ENCODE data around the gene MYRIP. TPM values are rescaled to one million over a fixed set of nuclear protein-coding genes. Genes with fewer than 3 reads are reported as not detected.

The MYRIP gene
- total and polyA plus RNA-seq, 12 donors: 0.45 to 2.7 (median 1.3) TPM

DNA sequence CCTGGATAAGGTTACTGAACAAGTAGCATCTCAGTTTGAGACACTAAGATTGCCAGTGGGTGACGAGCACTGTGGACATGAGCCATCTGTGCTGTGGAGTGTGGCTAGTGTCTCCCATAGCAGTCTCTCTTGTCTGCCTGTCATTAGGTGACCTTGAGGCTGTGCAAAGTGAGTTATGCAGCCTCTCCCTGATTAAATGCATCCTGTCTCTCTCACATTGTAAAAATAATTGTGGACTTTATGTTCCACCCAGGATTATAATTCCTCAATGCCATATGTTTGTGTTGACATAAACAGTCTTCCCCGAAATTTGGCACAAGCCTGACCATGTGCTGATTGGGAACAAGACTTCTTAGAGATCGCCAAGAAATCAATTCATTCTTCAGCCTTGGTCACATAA, 168.9 kb downstream of the MYRIP start:
- H3K27ac ChIP-seq: no peak overlapping the region

DNA sequence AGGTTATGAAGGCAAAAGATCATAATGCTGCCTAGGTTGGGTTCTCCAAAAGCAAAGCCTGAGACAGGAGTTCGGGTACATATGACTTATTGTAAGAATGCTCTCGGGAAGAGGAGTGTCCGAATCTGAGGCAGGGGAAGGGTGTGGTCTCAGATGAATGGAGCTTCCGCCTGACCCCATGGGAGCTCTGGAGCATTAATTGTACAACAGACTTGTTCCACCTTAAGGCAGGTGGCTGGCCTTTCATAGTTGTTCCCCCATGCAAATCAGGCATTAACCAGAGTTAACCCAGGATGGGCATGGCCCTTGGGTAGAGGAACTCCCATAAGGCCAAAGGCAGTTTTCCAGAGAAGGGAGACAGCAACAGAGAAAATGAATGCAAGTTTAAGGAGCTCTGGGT, 170.6 kb downstream of the MYRIP start:
- no peak overlapping the region for H3K27ac ChIP-seq
- ATAC-seq: peak in 4 of 8 donors; percentile 24 to 77 (median 50)
- intact Hi-C loops (cut with DNase I): no loop called here

More for the DNA sequence above, 168.9 kb downstream of the MYRIP start:
- Histone ChIP-seq H3K27me3 (no peaks in the 10 kb centered on the region), H3K4me3 (no peak overlapping the region), H3K9me3 (peaks cover 0 to 7% (median 0%) of the 10 kb centered on the region in 11 donors), H3K36me3 (no peaks in the 10 kb centered on the region), H3K4me1 (peaks cover 0 to 23% (median 0%) of the 10 kb centered on the region in 9 donors)
- intact Hi-C loops (cut with DNase I): no loop called here
- no peak for DNase-seq
- ATAC-seq: no peak
- 46 to 52% methylated on average over 3 of the region's 3 CpGs for WGBS, 2 donors
- TF ChIP-seq, protein P1, sequence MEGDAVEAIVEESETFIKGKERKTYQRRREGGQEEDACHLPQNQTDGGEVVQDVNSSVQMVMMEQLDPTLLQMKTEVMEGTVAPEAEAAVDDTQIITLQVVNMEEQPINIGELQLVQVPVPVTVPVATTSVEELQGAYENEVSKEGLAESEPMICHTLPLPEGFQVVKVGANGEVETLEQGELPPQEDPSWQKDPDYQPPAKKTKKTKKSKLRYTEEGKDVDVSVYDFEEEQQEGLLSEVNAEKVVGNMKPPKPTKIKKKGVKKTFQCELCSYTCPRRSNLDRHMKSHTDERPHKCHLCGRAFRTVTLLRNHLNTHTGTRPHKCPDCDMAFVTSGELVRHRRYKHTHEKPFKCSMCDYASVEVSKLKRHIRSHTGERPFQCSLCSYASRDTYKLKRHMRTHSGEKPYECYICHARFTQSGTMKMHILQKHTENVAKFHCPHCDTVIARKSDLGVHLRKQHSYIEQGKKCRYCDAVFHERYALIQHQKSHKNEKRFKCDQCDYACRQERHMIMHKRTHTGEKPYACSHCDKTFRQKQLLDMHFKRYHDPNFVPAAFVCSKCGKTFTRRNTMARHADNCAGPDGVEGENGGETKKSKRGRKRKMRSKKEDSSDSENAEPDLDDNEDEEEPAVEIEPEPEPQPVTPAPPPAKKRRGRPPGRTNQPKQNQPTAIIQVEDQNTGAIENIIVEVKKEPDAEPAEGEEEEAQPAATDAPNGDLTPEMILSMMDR (IDR thresholded peaks at IDR 0.05): no peak

DNA sequence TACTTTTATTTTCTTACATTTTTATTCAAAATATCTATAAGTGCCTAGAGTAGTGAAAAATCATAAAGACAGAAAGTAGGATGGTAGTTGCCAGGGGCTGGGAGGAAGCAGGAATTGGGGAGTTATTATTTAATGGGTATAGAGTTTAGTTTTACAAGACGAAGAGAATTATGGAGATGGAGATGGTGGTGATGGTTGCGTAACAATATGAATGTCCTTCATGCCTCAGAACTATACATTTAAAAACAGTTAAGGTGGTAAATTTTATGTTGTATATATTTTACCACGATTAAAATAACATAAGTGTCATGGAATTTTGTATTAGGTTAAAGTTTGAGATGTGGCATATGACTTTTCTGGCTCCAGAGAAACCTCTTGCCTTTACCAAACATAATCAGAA, 171.4 kb downstream of the MYRIP start:
- WGBS, 2 donors: 73% methylated on average over 3 of the region's 3 CpGs
- no peak for DNase-seq
- Histone ChIP-seq H3K9me3 (peaks cover 0 to 7% (median 0%) of the 10 kb centered on the region in 11 donors), H3K36me3 (no peaks in the 10 kb centered on the region), H3K27ac (no peak overlapping the region), H3K27me3 (no peaks in the 10 kb centered on the region), H3K4me3 (no peak overlapping the region), H3K4me1 (peaks cover 0 to 23% (median 0%) of the 10 kb centered on the region in 9 donors)
- intact Hi-C loops (cut with DNase I): no loop called here
- TF ChIP-seq, protein P1 (IDR thresholded peaks at IDR 0.05): no peak
- no peak for ATAC-seq

More for the DNA sequence above, 170.6 kb downstream of the MYRIP start:
- H3K9me3 ChIP-seq: peaks cover 0 to 7% (median 0%) of the 10 kb centered on the region in 11 donors
- no peak overlapping the region for H3K4me3 ChIP-seq
- H3K36me3 ChIP-seq: no peaks in the 10 kb centered on the region
- peaks cover 0 to 23% (median 0%) of the 10 kb centered on the region in 9 donors for H3K4me1 ChIP-seq
- DNase-seq: peak in 1 of 2 donors; percentile 6
- no peaks in the 10 kb centered on the region for H3K27me3 ChIP-seq
- TF ChIP-seq, protein P1 (IDR thresholded peaks at IDR 0.05): no peak
- 57 to 64% methylated on average over 4 of the region's 4 CpGs for WGBS, 2 donors

DNA sequence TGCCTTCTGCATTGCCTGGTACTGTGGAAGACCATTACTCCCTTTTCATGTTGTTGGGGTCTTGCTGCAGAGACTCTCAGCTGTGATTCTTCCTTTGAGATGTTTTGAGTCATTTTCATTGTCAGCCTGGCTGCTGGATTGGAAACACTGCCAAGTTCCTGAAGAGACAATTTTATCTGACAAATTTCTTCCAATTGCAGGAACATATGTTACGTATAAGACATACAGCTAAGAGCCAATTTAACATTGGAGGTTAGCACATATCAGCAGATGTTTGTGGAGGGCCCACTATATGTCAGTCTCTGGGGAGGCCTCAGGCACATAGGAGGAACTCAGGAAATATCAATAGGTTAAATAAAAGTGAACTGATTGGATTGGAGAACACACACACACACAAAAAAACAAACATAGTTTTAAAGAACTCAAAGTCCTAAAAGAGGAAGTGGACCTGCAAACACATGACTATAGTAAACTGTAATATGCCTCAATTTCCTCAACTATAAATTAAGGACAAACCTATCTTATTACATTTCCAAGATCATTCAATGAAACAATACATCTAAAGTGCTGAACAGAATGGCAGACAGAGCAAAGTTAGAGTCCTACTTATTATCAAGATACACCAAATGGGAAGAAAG, 172.3 kb downstream of the MYRIP start:
- TF ChIP-seq, protein P1 (IDR thresholded peaks at IDR 0.05): no peak
- no peak overlapping the region for H3K4me3 ChIP-seq
- 51 to 55% methylated on average over 1 of the region's 1 CpG for WGBS, 2 donors
- peaks cover 0 to 23% (median 0%) of the 10 kb centered on the region in 9 donors for H3K4me1 ChIP-seq
- DNase-seq (no peak), ATAC-seq (no peak)
- H3K27me3 ChIP-seq: no peaks in the 10 kb centered on the region
- peaks cover 0 to 4% (median 0%) of the 10 kb centered on the region in 11 donors for H3K9me3 ChIP-seq
- H3K27ac ChIP-seq: no peak overlapping the region
- H3K36me3 ChIP-seq: no peaks in the 10 kb centered on the region
- intact Hi-C loops (cut with DNase I): no loop called here

All from heart right ventricle (tissue), 16 donors.